C4-2B (cell line): ENCODE data around the gene CNGB1.

ENCODE experiments used
- ZFX ChIP-seq: fragments of 450-650 bp; IDR thresholded peaks from 2 replicates; pipeline ENCODE4 v1.6.1; 2017
- TF ChIP-seq, protein P1 (sequence below): fragments of 450-650 bp; conservative IDR thresholded peaks from 2 replicates; pipeline ENCODE4 v1.5.1; 2017; ENCODE audit warnings: mild to moderate bottlenecking

DNA sequence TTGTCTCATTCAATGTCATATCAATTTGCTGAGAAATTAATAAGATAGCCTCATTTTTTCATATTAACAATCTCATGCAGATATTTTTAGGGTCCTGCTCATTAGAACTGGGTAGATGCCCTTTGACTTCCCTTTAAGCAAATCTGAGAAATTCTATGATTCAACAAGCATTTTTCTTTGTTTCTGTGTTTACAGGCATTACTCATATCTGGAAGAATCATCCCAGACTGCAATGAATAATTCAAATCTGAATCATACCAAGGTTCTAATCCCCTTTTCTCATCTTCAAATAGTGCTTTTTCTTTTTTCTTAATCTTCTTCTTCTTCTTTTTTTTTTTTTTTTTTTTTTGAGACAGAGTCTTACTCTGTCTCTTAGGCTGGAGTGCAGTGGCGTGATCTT lies 99.5 kb downstream of the CNGB1 start:
- TF ChIP-seq, protein P1, sequence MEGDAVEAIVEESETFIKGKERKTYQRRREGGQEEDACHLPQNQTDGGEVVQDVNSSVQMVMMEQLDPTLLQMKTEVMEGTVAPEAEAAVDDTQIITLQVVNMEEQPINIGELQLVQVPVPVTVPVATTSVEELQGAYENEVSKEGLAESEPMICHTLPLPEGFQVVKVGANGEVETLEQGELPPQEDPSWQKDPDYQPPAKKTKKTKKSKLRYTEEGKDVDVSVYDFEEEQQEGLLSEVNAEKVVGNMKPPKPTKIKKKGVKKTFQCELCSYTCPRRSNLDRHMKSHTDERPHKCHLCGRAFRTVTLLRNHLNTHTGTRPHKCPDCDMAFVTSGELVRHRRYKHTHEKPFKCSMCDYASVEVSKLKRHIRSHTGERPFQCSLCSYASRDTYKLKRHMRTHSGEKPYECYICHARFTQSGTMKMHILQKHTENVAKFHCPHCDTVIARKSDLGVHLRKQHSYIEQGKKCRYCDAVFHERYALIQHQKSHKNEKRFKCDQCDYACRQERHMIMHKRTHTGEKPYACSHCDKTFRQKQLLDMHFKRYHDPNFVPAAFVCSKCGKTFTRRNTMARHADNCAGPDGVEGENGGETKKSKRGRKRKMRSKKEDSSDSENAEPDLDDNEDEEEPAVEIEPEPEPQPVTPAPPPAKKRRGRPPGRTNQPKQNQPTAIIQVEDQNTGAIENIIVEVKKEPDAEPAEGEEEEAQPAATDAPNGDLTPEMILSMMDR, result no peak
- TF ChIP-seq ZFX, result no peak
